Gastrocnemius medialis (tissue), 4 donors: Measurements from ENCODE around the gene SEC14L5.

Experiments used
- POLR2A ChIP-seq, 2 donors: fragments of 450-650 bp; IDR thresholded peaks; one replicate each; pipeline ENCODE4 v1.6.1; 2017; ENCODE audit warnings: antibody characterized with exemption in 2 of 2, mild to moderate bottlenecking in 2 of 2, moderate library complexity in 2 of 2
- TF ChIP-seq, protein P1 (sequence below), 5 experiments: fragments of 450-650 bp in 3 of 5; fragments of 200-600 bp in 2 of 5; sonication (generic) in 2 of 5; IDR thresholded peaks in 4 of 5; conservative IDR thresholded peaks in 1 of 5; 1 replicate in 4 of 5; 2 replicates in 1 of 5; pipeline ENCODE4 v1.5.1; 2016 to 2019; ENCODE audit warnings: antibody characterized with exemption in 5 of 5, mild to moderate bottlenecking in 3 of 5, moderate library complexity in 3 of 5

DNA sequence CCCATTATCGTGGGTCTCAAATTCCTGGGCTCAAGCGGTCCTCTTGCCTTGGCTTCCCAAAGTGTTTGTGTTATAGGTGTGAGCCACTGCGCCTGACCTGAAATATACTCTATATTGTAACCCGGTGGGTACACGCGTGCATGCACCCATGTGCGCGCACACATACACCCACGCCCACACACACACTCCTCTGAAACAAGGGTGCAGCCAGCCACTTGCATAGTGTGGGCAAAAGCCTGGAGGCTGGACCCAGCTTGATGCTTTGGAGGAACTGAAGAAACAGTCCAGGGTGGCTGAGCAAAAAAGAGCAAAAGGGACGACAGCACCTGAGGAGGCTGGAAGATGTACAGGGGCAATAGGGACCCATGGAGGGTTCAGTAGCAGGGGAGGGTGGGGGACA is 45.7 kb downstream of the SEC14L5 start:
- TF ChIP-seq, protein P1, sequence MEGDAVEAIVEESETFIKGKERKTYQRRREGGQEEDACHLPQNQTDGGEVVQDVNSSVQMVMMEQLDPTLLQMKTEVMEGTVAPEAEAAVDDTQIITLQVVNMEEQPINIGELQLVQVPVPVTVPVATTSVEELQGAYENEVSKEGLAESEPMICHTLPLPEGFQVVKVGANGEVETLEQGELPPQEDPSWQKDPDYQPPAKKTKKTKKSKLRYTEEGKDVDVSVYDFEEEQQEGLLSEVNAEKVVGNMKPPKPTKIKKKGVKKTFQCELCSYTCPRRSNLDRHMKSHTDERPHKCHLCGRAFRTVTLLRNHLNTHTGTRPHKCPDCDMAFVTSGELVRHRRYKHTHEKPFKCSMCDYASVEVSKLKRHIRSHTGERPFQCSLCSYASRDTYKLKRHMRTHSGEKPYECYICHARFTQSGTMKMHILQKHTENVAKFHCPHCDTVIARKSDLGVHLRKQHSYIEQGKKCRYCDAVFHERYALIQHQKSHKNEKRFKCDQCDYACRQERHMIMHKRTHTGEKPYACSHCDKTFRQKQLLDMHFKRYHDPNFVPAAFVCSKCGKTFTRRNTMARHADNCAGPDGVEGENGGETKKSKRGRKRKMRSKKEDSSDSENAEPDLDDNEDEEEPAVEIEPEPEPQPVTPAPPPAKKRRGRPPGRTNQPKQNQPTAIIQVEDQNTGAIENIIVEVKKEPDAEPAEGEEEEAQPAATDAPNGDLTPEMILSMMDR (IDR thresholded peaks at IDR 0.05 in 4 of 5, conservative IDR thresholded peaks at IDR 0.05 in 1 of 5), result no peak
- TF ChIP-seq POLR2A (IDR thresholded peaks at IDR 0.05), result no peak
